Cardiac muscle cell (in vitro differentiated cells and primary cell): ENCODE measurements around the gene NIN. TPM values are rescaled to one million over a fixed set of nuclear protein-coding genes. Genes with fewer than 3 reads are reported as not detected.

Experiments
- DNase-seq, 2 donors: peaks; one replicate each; pipeline versions ENCODE4 v3.0.0 to v3.0.0-alpha.2; 2010 to 2017; ENCODE audit warnings: low read depth in 1 of 2, low spot score in 1 of 2
- H3K27ac ChIP-seq: fragments of 200-600 bp; sonication (generic); 2 replicates; pipeline ENCODE4 v1.5.1; 2016
- H3K27me3 ChIP-seq: fragments of 200-600 bp; sonication (generic); 2 replicates; pipeline ENCODE4 v1.6.0; 2016; ENCODE audit warnings: control low read depth
- H3K36me3 ChIP-seq: fragments of 200-600 bp; sonication (generic); 2 replicates; pipeline ENCODE4 v1.5.1; 2016; ENCODE audit warnings: control low read depth
- H3K4me1 ChIP-seq: fragments of 200-600 bp; sonication (generic); 2 replicates; pipeline ENCODE4 v1.8.1; 2017; ENCODE audit warnings: low read depth, mild to moderate bottlenecking, mixed run types
- H3K4me3 ChIP-seq: fragments of 200-600 bp; sonication (generic); 2 replicates; pipeline ENCODE4 v1.5.1; 2016; ENCODE audit warnings: mild to moderate bottlenecking
- H3K9me3 ChIP-seq: fragments of 200-600 bp; sonication (generic); 2 replicates; pipeline ENCODE4 v1.5.1; 2017; ENCODE audit warnings: low read depth, mild to moderate bottlenecking, control low read depth
- polyA plus RNA-seq: library from polyadenylated mRNA; unstranded; fragments of >200 nt; fragmentation: Nextera tagmentation; extraction: Ambion mirVana; gene quantifications from 2 replicates; pipeline ENCODE4 v1.2.1, GENCODE V29; 2016
- total RNA-seq: library from RNA; depleted of rRNA; stranded (reverse); fragments of >200 nt; gene quantifications from 2 replicates; pipeline ENCODE4 v1.2.3, GENCODE V29; 2016
- TF ChIP-seq, protein P1 (sequence below): IDR thresholded peaks from 2 replicates; pipeline ENCODE4 v1.5.1; 2012; ENCODE audit warnings: low read depth, mild to moderate bottlenecking, low read length

Gene NIN
- total and polyA plus RNA-seq, 2 experiments from 2014 or later = 12.1 to 35.5 TPM

GRCh38 chr14:50812856-50813543 lies 18.0 kb downstream of the NIN start:
- TF ChIP-seq, protein P1, sequence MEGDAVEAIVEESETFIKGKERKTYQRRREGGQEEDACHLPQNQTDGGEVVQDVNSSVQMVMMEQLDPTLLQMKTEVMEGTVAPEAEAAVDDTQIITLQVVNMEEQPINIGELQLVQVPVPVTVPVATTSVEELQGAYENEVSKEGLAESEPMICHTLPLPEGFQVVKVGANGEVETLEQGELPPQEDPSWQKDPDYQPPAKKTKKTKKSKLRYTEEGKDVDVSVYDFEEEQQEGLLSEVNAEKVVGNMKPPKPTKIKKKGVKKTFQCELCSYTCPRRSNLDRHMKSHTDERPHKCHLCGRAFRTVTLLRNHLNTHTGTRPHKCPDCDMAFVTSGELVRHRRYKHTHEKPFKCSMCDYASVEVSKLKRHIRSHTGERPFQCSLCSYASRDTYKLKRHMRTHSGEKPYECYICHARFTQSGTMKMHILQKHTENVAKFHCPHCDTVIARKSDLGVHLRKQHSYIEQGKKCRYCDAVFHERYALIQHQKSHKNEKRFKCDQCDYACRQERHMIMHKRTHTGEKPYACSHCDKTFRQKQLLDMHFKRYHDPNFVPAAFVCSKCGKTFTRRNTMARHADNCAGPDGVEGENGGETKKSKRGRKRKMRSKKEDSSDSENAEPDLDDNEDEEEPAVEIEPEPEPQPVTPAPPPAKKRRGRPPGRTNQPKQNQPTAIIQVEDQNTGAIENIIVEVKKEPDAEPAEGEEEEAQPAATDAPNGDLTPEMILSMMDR = no peak
- no peaks in the 10 kb centered on the region for H3K9me3 ChIP-seq
- DNase-seq = no peak
- H3K4me3 ChIP-seq = no peak overlapping the region
- no peaks in the 10 kb centered on the region for H3K36me3 ChIP-seq
- H3K4me1 ChIP-seq = no peaks in the 10 kb centered on the region
- H3K27ac ChIP-seq = no peak overlapping the region
- H3K27me3 ChIP-seq = no peaks in the 10 kb centered on the region

GRCh38 chr14:50812180-50812579 lies 18.8 kb downstream of the NIN start:
- Histone ChIP-seq H3K27me3 (no peaks in the 10 kb centered on the region), H3K4me3 (no peak overlapping the region), H3K9me3 (no peaks in the 10 kb centered on the region), H3K36me3 (no peaks in the 10 kb centered on the region), H3K4me1 (no peaks in the 10 kb centered on the region), H3K27ac (no peak overlapping the region)
- no peak for DNase-seq
- TF ChIP-seq, protein P1 = no peak

DNA sequence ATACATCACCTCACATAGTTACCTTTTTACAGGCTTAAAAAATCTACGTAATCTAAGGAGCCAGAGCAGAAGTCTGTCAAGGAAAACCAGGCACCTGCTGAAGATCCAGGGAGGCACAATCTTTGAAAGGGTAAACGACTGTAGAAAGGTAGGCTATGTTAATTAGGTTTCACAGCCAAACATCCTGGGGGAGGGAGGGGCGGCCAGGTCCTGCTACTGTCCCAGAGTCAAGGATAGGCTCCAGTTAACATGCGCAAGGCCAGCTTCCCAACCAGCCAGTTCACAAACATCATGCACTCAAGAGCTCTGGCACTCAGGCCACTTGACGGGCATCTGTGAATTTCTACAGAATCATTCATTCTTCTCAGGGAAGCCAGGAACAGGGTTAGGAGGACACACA lies 22.9 kb downstream of the NIN start:
- Histone ChIP-seq H3K36me3 (no peaks in the 10 kb centered on the region), H3K4me1 (no peaks in the 10 kb centered on the region), H3K9me3 (no peaks in the 10 kb centered on the region), H3K27ac (no peak overlapping the region), H3K4me3 (no peak overlapping the region), H3K27me3 (no peaks in the 10 kb centered on the region)
- TF ChIP-seq, protein P1 = no peak
- DNase-seq = no peak

DNA sequence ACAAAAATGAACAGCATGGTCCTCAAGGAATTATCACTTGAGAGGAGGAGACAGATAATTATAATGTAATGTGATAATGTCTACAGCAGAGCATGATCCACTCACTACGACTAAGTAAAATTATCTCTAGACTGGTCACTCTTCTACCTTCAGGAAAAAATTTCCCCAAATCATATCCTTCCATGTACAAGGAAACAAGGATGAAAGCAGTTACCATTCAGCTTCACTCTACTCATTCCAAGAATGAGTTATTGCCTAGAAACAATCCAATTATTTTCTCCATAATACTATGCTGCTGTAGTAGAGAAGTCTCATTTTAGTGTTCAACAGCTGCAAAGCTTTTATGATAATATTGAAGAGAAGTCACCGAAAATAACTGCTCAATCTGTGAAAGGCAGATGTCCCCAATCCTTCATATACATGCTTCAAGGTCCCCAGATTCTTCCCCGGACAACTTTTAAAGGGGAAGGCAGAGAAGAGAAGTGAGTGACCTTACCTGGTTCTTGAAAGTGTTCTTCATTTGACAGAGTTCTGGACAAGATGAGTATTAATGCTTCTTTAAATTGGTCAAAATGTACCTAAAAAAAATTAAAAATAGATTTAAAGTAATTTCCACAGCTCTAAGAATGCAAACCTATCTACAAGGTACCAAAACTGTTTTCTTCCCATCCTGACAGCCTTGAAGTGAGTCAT lies 24.6 kb downstream of the NIN start:
- Histone ChIP-seq H3K27me3 (no peaks in the 10 kb centered on the region), H3K4me1 (no peaks in the 10 kb centered on the region), H3K27ac (no peak overlapping the region), H3K9me3 (no peaks in the 10 kb centered on the region), H3K36me3 (no peaks in the 10 kb centered on the region), H3K4me3 (no peak overlapping the region)
- TF ChIP-seq, protein P1 = no peak
- DNase-seq = no peak

- Histone ChIP-seq H3K27me3 (no peaks in the 10 kb centered on the region), H3K27ac (no peak overlapping the region), H3K4me1 (no peaks in the 10 kb centered on the region), H3K9me3 (no peaks in the 10 kb centered on the region), H3K4me3 (no peak overlapping the region), H3K36me3 (no peaks in the 10 kb centered on the region)
- DNase-seq = no peak
- TF ChIP-seq, protein P1 = no peak
Measured at GRCh38 chr14:50805396-50805795, 25.6 kb downstream of the NIN start.
